Endometrial microvascular endothelial cells (primary cell): ENCODE results near the gene CD160. TPM values are rescaled to one million over a fixed set of nuclear protein-coding genes. Genes with fewer than 3 reads are reported as not detected.
"Not testable (repeated sequence)": the region's sequence is repeated elsewhere in the genome, so short reads cannot be mapped to it uniquely, and the experiment has no call there.

Source experiments
- in situ Hi-C: cut with HindIII; loops from 2 replicates; pipeline ENCODE4 v1.10.0; 2017; ENCODE audit warnings: low sequenced_read_pairs, low pct_unique_long_range_greater_than_20kb; ENCODE audit errors: inconsistent ontology term
- total RNA-seq: library from RNA; depleted of rRNA; stranded (reverse); fragments of >200 nt; gene quantifications from one replicate; pipeline ENCODE4 v1.2.3, GENCODE V29; 2015; ENCODE audit errors: inconsistent ontology term

The CD160 gene
- total RNA-seq, 1 donor from 2014 or later = not detected

DNA sequence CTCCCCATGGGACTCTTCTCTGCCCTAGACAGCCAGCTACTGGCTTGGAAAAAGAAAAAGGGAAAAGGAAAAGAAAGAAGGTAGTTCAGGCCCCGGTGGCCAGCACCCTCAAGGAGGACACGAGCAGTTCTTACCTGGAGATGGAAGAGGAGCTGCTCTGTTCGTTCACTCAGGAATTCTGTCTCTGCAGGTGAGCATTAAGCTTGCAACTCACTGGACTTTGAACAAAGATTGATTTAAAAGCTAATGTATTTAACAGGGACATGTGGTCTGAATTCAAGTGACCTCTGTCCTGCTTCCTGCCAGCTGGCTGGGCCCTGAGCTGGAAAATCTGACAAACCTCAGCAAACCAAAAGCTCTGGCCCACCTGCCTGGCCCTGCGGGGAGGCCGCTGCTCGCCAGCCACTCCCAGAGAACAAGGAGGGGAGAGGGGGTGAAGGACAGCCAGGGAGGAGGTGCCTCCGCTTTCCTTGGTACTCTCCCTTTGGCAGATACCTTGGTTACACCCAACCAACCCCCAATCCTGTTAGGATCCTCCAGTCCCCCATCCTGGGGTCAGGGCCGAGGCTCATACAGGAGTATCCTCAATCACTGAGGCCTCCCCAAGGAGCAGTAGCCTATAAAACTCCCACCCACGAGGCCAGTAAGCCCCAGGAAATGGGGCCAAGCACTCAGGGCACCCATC lies 12.0 kb upstream of the CD160 start, which contains the start of gene PDZK1:
Gene PDZK1, minus strand, starts transcription at position 186 of the 685 bp plus-strand sequence. CDS start 19,347 bp downstream, outside the sequence.
- in situ Hi-C loops = no loop called here

DNA sequence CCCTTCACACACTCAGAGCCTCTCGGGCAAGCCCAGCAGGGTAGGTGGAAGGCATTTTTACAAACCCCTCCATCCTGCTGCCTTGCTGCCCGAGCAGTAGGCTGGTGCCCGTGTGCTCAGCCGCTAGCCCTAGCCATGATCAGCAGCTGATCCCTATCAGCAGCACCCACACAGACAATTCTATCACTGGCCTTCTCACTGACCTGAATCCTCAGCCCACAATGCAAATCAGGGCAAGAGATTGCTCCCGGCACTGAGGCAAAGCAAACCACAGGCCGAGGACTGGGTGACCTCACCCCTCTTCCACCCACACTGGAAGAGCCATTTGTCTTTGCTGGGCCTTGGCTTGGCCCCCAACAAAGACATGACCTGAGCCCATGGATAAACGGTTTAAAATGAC lies 11.2 kb upstream of the CD160 start:
- in situ Hi-C loops = no loop called here

DNA sequence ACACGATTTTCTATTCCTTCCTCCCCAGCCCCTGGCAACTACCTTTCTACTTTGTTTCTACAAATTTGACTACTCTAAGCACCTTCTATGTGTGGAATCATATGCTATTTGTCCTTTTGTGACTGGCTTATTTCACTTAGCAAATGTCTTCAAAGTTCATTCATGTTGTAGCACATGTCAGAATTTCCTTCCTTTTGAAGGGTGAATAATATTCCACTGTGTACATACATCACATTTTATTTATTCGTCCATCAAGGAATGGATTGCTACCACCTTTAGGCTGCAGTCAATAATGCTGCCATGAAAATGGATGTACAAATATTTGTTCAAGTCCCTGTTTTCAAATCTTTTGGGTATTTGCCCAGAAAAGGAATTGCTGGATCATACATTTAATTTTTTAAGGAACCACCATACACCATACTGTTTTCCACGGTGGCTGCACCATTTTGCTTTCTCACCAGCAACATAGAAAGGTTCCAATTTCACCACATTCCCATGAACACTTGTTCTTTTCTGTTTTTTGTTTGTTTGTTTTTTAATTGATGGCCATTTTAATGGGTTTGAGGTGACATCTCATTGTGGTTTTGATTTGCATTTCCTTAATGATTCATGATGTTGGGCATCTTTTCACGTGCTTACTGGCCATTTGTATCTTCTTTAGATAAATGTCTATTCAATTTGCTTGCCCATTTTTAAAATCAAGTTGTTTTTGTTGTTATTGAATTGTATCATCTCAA lies 8.8 kb upstream of the CD160 start:
- in situ Hi-C loops = no loop called here

DNA sequence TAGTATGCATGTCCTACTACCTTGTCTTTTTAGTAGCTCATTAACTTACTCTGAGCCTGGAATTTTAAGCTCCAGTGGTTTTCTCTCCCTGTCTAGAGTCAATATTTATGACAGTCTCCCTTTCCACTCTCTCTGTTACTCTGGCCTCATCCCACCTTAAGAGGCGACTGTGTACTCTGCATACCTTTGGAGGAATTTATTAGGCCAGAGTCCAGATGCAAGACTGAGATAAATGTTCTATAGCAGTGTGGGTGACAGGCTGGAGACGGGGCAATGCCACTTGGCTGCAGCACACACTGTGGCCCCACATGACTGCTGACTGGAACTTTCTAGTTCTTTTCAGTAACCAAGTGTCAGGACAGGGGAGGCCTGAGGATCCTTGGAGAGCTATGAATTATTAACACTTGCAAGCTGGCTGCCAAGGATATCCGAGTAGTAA lies 8.1 kb upstream of the CD160 start:
- in situ Hi-C loops = no loop called here

DNA sequence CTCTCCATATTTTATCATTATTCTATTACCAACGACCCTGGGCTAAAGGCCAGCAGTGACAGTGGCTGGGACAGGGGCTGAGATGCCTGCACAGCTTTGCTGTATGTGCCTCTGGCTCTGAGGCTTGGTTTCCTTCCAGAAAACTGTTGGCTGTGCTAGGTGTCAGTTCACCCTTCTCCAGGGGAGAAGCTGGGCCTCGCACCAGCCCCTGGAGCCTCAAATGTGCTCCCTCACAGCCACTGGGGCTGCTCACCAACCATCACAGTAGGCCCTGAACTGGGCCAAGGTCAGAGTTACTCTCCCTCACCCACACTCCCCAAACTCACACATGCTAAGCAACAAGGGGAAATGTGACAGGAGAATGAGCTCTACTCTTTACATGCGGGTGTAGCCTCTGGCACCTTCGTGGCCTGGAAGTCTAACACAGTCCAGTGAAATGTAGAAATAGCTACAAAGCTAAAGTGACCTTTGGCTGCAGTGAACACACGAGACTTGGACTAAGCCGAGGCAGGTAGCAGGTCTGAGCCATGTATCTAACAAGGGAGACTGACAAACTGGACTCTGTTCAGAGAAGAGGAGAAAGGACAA lies 4.7 kb upstream of the CD160 start:
- in situ Hi-C loops = no loop called here

DNA sequence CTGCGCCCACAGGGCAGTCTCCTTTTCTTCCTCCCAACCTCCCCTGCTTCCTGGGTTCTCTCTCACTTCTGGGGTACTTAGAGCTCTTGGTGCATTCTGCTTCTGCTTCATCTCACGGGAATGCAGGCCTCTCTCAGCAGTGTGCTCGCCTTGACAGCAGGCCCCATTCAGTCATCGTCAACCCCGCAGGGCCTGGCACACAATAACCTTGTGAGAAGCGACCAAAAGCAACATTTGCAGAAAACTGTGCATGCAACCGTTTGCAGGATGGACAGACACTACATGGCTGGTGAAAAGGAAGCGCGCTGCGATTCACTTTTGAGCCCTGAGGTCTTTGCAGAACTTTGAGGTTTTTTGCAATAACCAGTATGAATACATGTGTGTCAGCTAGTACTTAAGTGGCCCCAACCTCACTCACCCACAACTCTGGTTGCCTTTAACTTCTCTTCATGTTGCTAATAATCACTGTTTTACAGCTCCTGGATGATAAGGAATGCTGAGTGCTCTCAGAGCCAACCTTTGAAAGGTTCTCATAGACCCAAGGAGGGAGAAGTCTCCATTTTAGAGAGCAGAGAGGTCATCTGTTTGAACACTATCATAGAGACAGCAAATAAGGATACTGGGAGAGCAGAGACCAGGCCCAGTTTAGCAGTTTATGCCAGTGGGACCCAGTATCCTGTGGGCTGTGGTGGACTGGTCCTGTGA lies 2.5 kb upstream of the CD160 start:
- in situ Hi-C loops = no loop called here

DNA sequence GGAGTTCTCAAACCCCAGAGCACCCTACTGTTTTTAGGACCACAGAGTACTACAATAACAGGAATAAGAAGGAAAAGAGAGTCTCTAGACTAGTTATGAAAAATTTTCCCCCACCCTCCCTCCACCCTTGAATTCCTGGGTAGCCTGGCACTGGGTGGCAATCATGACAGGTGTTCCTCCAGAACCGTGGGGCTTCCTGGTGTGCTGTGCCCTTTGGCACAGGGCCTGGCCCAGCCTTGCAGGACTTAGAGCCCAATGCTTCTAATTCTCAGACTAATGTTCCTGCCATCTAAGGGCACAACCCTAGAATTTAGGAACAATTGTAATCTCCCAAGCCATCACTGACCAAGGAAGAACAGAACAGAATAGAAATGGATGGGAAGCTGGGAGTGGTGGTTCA lies 1.5 kb upstream of the CD160 start:
- in situ Hi-C loops = no loop called here

DNA sequence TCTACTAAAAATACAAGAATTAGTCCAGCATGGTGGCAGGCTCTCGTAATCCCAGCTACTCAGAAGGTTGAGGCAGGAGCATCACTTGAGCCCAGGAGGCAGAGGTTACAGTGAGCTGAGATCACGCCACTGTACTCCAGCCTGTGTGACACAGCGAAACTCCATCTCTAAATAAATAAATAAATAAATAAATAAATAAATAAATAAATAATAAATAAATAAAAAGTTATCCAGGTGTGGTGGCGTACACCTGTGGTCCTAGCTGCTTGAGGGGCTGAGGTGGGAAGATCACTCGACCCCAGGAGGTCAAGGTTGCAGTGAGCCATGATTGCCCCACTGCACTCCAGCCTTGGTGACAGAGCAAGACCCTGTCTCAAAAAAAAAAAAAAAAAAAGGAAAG lies 834 bp upstream of the CD160 start:
- in situ Hi-C loops = not testable (repeated sequence)

DNA sequence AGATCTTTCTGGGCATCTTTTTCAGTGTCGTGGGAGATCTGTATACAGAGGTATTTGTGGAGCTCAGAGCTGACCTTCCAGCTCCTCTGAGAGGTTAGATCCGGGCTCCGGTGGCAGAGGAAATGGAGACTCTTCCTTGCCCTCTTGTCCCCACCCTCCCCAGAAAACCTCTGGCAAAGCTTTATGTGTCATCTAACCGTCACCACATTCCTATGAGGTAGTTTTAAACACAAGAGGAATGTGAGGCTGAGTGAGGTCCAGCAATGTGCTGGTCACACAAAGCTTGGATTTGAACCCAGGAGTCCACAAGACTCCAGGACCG lies 1.2 kb downstream of the CD160 start:
- in situ Hi-C loops = no loop called here

DNA sequence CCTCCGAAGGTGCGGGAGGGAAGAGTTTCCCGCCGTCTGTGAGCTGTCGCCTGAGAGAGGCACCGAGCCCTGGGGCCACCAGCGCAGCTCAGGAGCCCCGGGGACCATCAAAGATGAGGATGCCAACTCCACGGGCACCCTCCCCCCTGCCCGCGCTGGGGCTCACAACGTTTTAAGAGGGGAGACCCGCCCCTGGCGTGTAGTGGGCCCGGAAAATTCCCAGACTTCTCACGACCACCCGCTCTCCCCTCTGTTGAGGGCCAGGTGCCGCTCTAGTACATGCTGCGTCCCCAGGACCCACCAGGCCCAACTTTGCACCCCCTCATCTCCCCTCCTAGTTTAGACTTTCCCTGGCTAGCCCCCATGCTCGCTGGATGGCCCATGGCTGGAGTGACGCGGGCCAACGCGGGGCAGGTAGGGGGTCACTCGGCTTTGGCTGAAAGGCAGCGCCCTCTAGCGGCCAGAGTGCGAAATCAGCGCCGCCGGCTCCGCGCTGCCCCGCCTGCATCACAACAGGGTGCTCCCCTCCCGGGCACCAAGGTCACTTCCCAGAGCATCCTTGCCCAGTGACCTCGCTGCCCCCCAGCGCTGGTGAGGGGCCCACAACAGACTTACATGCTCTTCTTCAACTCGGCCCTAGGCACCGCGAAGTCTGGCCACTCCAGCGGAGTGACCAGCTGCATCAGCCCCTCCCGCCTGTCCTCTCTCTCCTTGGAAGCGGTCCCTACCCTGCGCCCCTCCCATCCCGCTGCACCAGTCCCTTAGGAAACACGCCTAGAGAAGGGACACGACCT lies 1.8 kb downstream of the CD160 start:
- in situ Hi-C loops = no loop called here

DNA sequence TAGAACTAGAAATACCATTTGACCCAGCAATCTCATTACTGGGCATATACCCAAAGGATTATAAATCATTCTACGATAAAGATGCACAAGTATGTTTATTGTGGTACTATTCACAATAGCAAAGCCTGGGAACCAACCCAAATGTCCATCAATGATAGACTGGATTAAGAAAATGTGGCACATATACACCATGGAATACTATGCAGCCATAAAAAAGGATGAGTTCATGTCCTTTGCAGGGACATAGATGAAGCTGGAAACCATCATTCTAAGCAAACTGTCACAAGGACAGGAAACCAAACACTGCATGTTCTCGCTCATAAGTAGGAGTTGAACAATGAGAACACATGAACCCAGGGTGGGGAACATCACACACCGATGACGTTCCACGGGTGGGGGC lies 6.9 kb downstream of the CD160 start:
- in situ Hi-C loops = not testable (repeated sequence)

DNA sequence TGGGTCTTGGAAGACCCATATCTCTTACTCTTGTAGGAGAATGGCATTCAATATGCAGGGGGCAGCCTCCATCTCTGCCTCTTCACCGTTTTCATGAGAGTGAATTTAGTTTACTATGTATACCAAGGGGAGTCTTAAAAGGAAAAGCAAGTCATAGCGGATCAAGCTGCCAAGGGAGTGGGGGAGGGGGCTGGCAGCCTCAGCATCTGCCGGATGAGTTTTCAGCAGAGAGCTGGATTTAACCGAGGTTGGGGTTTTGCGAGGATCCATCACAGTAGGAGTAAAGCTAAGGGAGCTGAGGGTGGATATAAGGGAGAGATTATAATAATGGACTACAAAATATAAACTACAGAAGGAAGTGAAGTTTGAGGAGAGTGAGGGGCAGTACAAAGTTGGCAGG lies 9.9 kb downstream of the CD160 start:
- in situ Hi-C loops = no loop called here

DNA sequence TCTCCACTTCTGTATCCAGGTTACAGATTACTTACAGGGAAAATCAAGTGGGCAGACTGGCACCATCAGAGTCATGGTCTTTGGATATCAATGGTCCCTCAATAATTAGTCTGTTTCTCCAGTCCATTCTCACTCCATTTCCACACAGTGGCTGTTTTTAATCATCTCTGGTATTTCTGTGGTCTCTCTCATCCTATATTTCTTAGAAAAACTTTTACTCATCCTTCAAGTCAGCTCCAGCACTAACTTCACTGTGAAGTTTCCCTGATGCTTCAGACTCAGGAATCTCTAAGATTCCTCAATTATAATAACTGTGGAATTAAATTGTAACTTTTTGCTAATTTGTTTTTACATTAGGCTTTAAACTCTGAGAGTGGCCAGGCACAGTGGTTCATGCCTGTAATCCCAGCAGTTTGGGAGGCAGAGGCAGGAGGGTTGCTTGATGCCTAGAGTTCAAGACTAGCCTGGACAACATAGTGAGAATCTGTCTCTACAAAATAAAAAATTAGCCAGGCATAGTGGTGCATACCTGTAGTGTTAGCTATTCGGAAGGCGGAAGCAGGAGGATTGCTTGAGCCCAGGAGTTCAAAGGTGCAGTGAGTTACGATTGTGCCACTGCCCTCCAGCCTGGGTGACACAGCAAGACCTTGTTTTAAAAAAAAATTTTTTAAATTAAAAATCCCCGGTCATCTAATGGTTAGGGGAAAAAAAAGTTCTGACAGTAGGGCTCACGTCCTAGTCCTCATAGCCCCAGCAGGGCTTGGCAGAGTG lies 10.6 kb downstream of the CD160 start:
- in situ Hi-C loops = no loop called here

DNA sequence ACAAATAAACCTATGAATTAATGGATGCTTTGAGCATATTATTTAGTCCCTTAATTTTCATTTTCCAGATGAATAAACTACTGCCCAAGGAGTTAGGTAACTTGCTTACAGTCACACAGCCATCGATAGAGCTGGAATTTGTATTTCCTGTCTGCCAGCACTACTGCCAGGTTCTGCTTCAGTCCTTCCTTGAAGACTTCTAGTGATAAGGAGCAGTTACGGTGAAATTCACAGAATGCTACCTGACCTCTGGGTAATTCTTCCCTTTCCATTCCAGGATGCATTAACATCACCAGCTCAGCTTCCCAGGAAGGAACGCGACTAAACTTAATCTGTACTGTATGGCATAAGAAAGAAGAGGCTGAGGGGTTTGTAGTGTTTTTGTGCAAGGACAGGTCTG lies 11.2 kb downstream of the CD160 start:
- in situ Hi-C loops = no loop called here

DNA sequence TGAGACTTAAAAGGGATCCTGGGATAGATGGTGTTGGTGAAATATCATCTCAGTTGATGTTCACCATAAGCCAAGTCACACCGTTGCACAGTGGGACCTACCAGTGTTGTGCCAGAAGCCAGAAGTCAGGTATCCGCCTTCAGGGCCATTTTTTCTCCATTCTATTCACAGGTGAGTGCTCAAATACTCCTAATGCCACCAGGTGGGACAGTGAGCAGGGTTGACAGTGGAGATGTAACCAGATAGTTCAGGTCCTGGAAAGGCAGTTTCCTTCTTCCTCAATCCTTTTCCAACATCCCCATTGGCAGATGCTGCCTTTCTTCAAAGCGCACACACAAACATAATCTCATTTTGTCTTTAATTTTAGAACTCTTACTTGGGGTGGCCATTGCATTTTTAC lies 11.6 kb downstream of the CD160 start:
- in situ Hi-C loops = no loop called here

DNA sequence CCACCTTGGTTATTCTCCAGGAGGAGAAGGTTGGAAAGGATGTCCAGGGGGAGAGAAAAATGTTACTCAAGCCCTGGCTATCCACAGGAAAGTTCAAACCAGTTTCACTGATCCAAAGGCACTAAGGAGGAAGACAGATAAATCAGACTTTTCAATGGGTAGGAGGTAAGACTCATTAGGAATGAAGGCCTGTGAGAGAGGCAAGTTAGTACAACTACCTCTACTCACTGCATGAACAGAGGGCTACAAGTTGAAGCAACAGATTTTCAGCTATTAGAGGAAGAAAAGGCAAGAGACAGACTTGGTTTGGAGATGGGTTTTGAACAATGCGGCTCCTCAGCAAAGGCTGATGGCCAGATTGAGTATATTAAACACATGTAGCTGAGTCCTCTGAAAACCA lies 16.9 kb downstream of the CD160 start:
- in situ Hi-C loops = no loop called here

DNA sequence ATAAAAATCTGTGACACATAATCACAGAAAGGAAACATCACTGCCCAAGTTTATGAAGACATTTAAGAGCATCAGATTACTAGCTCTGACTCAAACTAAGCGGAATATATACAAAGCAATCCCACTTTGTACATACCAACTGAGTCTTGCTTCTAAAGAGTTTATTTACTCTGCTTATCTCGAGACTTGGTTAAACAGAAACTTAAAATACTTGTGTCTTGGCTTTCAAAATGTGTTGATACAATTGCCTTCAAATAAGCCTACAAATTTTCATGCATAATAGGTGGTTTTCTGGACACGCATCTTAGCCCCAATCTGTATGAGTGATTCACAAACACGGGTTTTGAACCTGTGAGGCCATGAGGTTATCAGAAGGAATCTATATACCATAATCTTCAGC lies 21.0 kb downstream of the CD160 start:
- in situ Hi-C loops = no loop called here
